ENCODE data around the gene PIGX.
"Not testable (repeated sequence)": the region's sequence is repeated elsewhere in the genome, so short reads cannot be mapped to it uniquely, and the experiment has no call there.

PIGX gene

GRCh38 chr3:196741249-196741889 lies 29.2 kb downstream of the PIGX start:
- no peak for TF ChIP-seq CTCF (IDR thresholded peaks at IDR 0.05; ENCODE audit: borderline replicate concordance, insufficient read depth, low read depth, low read length)
- peak overlapping the region; percentile 93 for H3K4me3 ChIP-seq (ENCODE audit: low read depth, low read length)

- H3K4me3 ChIP-seq (ENCODE audit: low read depth, low read length), result not testable (repeated sequence)
Observed at GRCh38 chr3:196743569-196743968, 31.4 kb downstream of the PIGX start.

GRCh38 chr3:196749125-196749524 lies 36.9 kb downstream of the PIGX start:
- no peak overlapping the region for H3K4me3 ChIP-seq (ENCODE audit: low read depth, low read length)
- 0 out of 2 replicates have a peak, but pooled peaks have one; percentile 1 for TF ChIP-seq CTCF (IDR thresholded peaks at IDR 0.05; ENCODE audit: borderline replicate concordance, insufficient read depth, low read depth, low read length)

DNA sequence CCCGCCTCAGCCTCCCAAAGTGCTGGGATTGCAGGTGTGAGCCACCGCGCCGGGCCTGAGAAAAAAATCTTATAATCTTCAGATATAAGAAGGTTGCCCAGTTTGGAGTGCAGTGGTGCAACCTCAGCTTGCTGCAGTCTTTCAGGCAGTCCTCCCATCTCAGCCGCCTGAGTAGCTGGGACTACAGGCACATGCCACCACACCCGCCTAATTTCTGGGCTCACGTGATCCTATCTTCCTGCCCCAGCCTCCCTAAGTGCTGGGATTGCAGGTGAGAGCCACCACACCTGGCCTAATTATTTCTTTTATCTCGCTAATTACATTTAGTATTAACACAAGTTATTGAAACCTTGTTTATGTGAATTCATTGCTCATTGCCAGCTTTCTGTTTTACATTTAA lies 41.0 kb downstream of the PIGX start:
- no peak for TF ChIP-seq CTCF (IDR thresholded peaks at IDR 0.05; ENCODE audit: borderline replicate concordance, insufficient read depth, low read depth, low read length)
- H3K4me3 ChIP-seq (ENCODE audit: low read depth, low read length), result no peak overlapping the region

- no peak for TF ChIP-seq CTCF (IDR thresholded peaks at IDR 0.05; ENCODE audit: borderline replicate concordance, insufficient read depth, low read depth, low read length)
- H3K4me3 ChIP-seq (ENCODE audit: low read depth, low read length), result no peak overlapping the region
Observed at GRCh38 chr3:196754091-196754981, 42.2 kb downstream of the PIGX start.

- no peak overlapping the region for H3K4me3 ChIP-seq (ENCODE audit: low read depth, low read length)
- no peak for TF ChIP-seq CTCF (IDR thresholded peaks at IDR 0.05; ENCODE audit: borderline replicate concordance, insufficient read depth, low read depth, low read length)
Observed at GRCh38 chr3:196756732-196757131, 44.6 kb downstream of the PIGX start.

DNA sequence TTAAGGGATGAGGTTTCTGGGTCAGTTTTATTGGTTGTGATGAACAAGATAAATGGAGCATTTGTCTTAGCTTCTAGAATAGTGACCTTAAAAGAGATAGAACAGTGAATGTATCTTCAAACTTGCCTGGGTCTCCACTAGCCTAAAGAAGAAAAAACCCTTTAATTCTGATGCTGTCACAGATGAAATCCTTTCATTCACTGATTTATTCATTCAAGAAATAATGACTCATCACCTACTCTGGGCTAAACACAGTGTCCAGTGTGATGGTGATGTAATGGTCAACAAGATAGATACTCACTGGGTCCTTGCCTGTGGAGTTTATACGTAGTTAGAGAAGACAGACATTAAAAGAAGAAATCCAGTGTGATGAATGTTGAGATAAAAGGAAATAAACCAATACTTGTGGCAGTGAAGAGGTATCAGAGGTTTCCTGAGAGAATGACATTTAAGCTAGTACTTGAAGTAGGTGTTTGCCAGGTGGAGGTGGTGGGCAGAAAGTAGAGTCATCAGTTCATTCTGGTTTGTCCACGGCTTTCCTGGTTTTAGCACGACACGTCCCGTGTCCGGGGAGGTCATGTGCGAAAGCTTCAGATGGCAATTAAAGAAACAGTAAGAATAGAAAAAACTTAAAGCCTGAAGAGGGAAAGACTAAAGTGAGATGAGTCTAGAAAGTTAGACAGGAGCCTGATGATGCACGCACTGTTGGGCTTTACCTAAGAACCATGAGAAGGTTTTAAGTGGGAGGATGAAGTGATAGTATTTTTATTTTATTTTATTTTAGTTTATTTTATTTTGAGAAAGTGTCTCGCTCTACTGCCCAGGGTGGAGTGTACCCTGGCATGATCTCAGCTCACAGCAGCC lies 45.9 kb downstream of the PIGX start:
- TF ChIP-seq CTCF (IDR thresholded peaks at IDR 0.05; ENCODE audit: borderline replicate concordance, insufficient read depth, low read depth, low read length), result no peak
- H3K4me3 ChIP-seq (ENCODE audit: low read depth, low read length), result no peak overlapping the region
